Activated B cell treated with CpG ODN at 0.5 μM for 24 hours (primary cell): ENCODE data around the gene BNC2. TPM values are rescaled to one million over a fixed set of nuclear protein-coding genes. Genes with fewer than 3 reads are reported as not detected.

Experiments
- ATAC-seq: fragments of 200-7000 bp; cut with Tn5 transposase; one replicate; pipeline ENCODE4 v1.10.0; 2021; ENCODE audit warnings: low read depth, mild to moderate bottlenecking, moderate library complexity
- CTCF ChIA-PET: fragments of 350-600 bp; sonication (Branson Sonifier 250); formaldehyde crosslinking; loops from one replicate; lab custom pipeline; 2021; ENCODE audit warnings: antibody characterized with exemption; lab: Charles Lee
- POLR2A ChIA-PET: fragments of 350-600 bp; sonication (Branson Sonifier 250); formaldehyde crosslinking; loops from one replicate; lab custom pipeline; 2021; ENCODE audit warnings: antibody characterized with exemption; lab: Charles Lee
- DNase-seq: peaks from one replicate; pipeline ENCODE4 v3.0.0; 2022
- H3K27ac Mint-ChIP-seq: one replicate; pipeline ENCODE4 v1.8.0; 2020; ENCODE audit warnings: mixed read lengths
- H3K27me3 Mint-ChIP-seq: one replicate; pipeline ENCODE4 v1.8.0; 2021; ENCODE audit warnings: mixed read lengths
- H3K36me3 Mint-ChIP-seq: one replicate; pipeline ENCODE4 v1.8.0; 2021; ENCODE audit warnings: low read depth, mixed read lengths
- H3K4me1 Mint-ChIP-seq: one replicate; pipeline ENCODE4 v1.8.0; 2021; ENCODE audit warnings: mixed read lengths
- H3K4me3 Mint-ChIP-seq: one replicate; pipeline ENCODE4 v1.8.0; 2020; ENCODE audit warnings: mild to moderate bottlenecking, mixed read lengths
- H3K9me3 Mint-ChIP-seq: one replicate; pipeline ENCODE4 v1.8.0; 2020; ENCODE audit warnings: mixed read lengths
- CTCF ChIP-seq: fragments of 200-600 bp; IDR thresholded peaks from one replicate; pipeline ENCODE4 v1.8.0; 2022; ENCODE audit warnings: antibody characterized with exemption, mild to moderate bottlenecking
- intact Hi-C: fragments of 100-400 bp; cut with micrococcal nuclease; formaldehyde crosslinking; loops from one replicate; pipeline ENCODE4 v1.15.1; 2024
- total RNA-seq: library from RNA; stranded (reverse); gene quantifications from 2 replicates; pipeline ENCODE4 v1.2.3, GENCODE V29; 2022

BNC2 gene
- total RNA-seq, 1 donor from 2014 or later: not detected

- intact Hi-C loops: no loop called here
- TF ChIP-seq CTCF: no peak
- ChIA-PET CTCF (no interaction called here), POLR2A (no interaction called here)
- H3K9me3 Mint-ChIP-seq: peaks cover 2% of the 10 kb centered on the region
- no peak overlapping the region for H3K4me3 Mint-ChIP-seq
- no peaks in the 10 kb centered on the region for H3K4me1 Mint-ChIP-seq
- no peaks in the 10 kb centered on the region for H3K36me3 Mint-ChIP-seq
- no peak for DNase-seq
- no peak for ATAC-seq
- H3K27me3 Mint-ChIP-seq: no peaks in the 10 kb centered on the region
- no peak overlapping the region for H3K27ac Mint-ChIP-seq
These were observed 189.9 kb downstream of the BNC2 start for GRCh38 chr9:16680541-16680940.

- peaks cover 2% of the 10 kb centered on the region for H3K9me3 Mint-ChIP-seq
- CTCF ChIA-PET: no interaction called here
- intact Hi-C loops: no loop called here
- TF ChIP-seq CTCF: no peak
- H3K27ac Mint-ChIP-seq: no peak overlapping the region
- POLR2A ChIA-PET: no interaction called here
- no peak for DNase-seq
- no peaks in the 10 kb centered on the region for H3K36me3 Mint-ChIP-seq
- no peaks in the 10 kb centered on the region for H3K4me1 Mint-ChIP-seq
- H3K4me3 Mint-ChIP-seq: no peak overlapping the region
- H3K27me3 Mint-ChIP-seq: no peaks in the 10 kb centered on the region
- no peak for ATAC-seq
These were observed 191.1 kb downstream of the BNC2 start for GRCh38 chr9:16679327-16679821.

- ChIA-PET POLR2A (no interaction called here), CTCF (no interaction called here)
- H3K4me3 Mint-ChIP-seq: no peak overlapping the region
These were observed 194.0 kb downstream of the BNC2 start for GRCh38 chr9:16676519-16676918.

GRCh38 chr9:16675131-16675530 lies 195.3 kb downstream of the BNC2 start:
- H3K9me3 Mint-ChIP-seq: peaks cover 2% of the 10 kb centered on the region
- no peaks in the 10 kb centered on the region for H3K27me3 Mint-ChIP-seq
- no peak for ATAC-seq
- POLR2A ChIA-PET: no interaction called here
- no peak overlapping the region for H3K27ac Mint-ChIP-seq
- DNase-seq: no peak
- intact Hi-C loops: no loop called here
- no peaks in the 10 kb centered on the region for H3K36me3 Mint-ChIP-seq
- H3K4me3 Mint-ChIP-seq: no peak overlapping the region
- no peak for TF ChIP-seq CTCF
- H3K4me1 Mint-ChIP-seq: no peaks in the 10 kb centered on the region
- CTCF ChIA-PET: no interaction called here

More at GRCh38 chr9:16676519-16676918, 194.0 kb downstream of the BNC2 start:
- H3K36me3 Mint-ChIP-seq: no peaks in the 10 kb centered on the region
- no peak for TF ChIP-seq CTCF
- H3K27me3 Mint-ChIP-seq: no peaks in the 10 kb centered on the region
- ATAC-seq (no peak), DNase-seq (no peak)
- H3K4me1 Mint-ChIP-seq: no peaks in the 10 kb centered on the region
- peaks cover 2% of the 10 kb centered on the region for H3K9me3 Mint-ChIP-seq
- H3K27ac Mint-ChIP-seq: no peak overlapping the region
- intact Hi-C loops: no loop called here

- ChIA-PET CTCF (no interaction called here), POLR2A (no interaction called here)
- intact Hi-C loops: no loop called here
- DNase-seq (no peak), ATAC-seq (no peak)
- H3K27me3 Mint-ChIP-seq: no peaks in the 10 kb centered on the region
- H3K36me3 Mint-ChIP-seq: no peaks in the 10 kb centered on the region
- H3K9me3 Mint-ChIP-seq: peaks cover 2% of the 10 kb centered on the region
- no peaks in the 10 kb centered on the region for H3K4me1 Mint-ChIP-seq
- no peak overlapping the region for H3K27ac Mint-ChIP-seq
- TF ChIP-seq CTCF: no peak
- no peak overlapping the region for H3K4me3 Mint-ChIP-seq
These were observed 197.3 kb downstream of the BNC2 start for GRCh38 chr9:16673171-16673570.
